HG03571 (cell line): ENCODE data around the gene JPH2.

Experiments
- ATAC-seq: cut with Tn5 transposase; IDR thresholded peaks from one replicate; pipeline ENCODE4 v1.9.1; 2021; ENCODE audit not compliant: unreplicated experiment

The JPH2 gene

DNA sequence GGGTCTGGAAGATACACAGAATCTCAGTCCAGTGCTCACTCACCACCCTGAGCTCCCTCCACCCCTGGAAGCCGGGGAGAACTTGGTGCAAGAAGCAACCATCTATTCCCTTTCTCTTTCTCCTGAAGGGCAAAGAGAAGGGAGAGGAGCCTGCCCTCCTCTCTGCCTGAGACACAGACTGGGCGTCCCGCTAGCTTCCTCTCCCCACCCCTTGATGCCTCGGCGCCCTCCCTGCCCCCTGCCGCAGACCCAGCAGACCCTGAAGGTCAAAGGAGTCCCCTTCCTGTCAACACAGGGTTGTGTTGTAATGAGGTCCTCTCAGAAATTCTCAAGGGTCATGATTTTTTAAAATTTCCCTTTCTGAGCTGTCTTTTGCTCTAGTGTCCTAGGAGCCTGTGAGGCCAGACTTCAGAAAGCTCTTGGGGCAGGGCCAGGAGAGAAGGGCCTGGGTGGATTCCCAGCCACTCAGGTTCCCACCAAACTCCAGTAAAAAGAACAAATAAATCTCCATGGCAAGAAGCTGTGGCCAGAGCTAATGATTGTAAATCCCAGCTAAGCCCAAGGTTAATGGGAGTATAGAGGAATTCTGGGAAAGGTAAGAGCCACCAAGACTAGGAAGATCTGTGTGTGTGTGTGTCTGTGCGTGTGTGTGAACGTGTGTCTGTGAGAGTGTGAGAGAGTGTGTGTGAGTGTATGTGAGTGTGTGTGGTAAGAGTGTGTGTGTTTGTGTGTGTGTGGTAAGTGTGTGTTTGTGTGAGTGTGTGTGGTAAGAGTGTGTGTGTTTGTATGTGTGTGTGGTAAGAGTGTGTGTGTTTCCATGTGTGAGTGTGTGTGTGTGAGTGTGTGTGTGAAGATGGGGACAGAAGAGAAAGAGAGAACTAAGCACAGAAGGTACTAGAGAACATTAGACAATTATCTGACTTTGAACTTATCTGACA is 1.1 kb upstream of the JPH2 start:
- ATAC-seq: no peak

DNA sequence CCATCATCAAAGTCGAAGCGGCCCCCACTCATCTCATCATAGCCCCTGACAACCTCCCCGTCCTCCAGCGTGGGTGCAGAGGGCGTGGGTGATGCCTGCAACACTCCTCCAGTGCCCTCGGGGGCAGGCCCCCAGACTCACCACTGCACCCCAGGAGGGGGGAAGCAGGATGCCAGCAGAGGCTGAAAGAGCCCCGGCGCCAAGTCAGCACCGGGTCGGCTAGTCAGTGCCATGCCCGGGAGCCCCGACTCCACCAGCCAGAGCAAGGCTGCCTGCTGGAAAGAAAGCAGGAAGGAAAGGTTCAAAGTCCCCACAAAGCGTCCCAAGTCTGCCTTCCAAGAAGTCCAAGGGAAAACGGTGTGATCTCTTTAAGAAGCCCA is 324 bp downstream of the JPH2 start:
- no peak for ATAC-seq

DNA sequence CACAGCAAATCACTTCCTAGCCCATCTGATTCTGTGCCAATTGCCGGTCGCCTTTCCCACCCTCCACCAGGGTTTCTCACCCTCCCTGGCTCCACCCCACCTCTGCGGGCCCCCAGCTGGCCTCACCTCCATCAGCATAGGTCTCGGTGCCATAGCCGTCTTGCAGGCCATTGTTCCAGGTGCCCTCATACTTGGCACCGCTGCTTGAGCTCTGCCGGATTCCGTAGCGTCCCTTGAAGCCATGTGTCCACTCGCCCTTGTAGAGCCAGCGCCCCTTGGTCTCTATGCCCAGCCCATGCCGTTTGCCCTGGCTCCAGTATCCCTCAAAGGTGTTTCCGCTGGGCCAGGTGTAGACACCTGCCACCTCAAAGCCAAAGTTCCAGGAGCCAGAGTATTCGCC is 787 bp downstream of the JPH2 start:
- no peak for ATAC-seq

GRCh38 chr20:44185574-44185973 is 1.4 kb downstream of the JPH2 start:
- ATAC-seq: no peak

DNA sequence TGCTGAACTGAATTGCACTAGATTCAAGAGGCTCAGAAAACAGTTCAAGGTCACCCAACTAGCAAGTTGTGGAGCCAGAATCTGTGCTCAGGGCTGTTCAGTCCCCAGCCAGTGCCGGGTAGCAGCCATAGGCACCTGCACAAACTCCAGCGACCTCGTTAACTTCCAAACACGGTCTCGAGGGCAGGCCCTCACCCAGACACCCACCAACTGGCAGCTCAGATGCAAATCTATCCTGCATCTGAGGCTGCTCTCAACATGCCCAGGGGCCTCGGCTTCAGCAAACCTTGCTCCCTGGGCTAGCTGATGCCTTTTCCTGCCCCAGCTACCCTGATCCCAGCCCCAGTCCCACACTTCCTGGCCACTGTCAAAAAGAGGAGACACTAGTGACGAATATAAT is 3.7 kb downstream of the JPH2 start:
- ATAC-seq: no peak

DNA sequence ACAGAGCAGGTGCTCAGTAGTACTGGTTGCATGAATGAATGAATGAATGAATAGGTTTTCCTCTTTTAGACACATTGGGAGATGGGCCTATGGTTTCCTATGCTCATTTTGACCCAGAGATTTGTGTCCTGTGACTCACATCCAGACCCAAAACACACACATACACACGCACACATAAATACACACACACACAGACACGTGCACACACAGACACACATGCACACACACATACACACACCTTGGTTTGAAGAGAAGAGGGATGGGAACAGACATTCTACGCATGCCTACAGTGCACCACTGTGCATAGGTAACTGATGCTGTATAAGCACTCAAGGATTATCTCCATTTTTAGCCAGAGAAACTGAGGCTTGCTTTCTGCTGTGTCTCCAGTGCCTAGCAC is 4.1 kb downstream of the JPH2 start:
- ATAC-seq: no peak

GRCh38 chr20:44182135-44182765 is 4.7 kb downstream of the JPH2 start:
- no peak for ATAC-seq

- no peak for ATAC-seq
These were observed 5.4 kb downstream of the JPH2 start for GRCh38 chr20:44181611-44182010.

DNA sequence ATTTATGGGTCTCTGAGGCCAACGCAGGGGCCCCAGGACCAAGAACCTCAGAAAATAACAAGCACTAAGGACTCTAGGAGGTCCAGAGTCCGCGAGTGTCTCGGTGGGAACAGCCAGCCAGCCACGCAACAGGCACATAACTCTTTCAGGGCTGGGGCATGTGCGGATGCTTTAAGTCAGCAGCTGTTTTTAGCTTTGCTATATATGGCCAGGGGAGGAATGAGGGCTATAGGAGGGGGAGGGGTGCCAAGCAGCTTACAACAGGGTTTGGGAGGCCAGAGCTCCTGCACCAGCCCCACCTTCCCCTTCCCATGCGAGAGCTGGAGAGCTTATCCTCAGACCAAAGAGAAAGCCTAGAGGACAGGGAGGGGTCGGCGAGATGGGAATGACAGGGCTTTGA is 6.2 kb downstream of the JPH2 start:
- no peak for ATAC-seq

DNA sequence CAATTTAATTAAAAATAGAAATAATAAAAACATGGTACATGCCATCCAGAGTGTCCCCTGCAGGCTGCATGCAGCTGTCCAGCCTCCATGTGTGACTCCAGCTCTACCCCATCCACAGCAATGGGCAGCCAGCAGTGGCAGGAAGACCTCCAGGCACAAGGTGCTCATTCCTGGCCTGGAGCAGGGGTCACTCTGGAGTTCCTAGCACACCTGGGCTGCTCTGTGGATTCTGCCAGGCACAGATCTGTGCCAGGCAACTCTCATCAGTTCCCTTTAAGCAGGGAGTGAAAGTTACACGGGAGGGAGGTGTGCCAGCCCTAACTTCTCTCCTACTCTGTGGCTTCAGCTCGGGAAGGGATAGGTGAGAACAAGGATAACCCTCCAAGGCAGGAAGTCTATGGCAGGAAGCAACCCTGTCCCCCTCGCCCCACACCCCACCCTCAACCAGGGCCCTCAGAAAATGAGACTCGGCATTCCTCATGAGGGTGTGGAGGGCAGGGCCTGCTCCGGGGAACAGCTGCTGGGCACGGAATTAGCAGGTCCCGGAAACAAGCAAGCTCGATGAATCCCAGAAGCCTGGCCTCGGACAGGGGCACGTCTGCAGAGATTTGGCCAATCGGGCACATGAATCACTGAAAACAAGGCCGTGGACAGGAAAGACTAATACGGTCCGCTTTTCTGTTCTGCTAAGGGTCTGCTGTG is 10.0 kb downstream of the JPH2 start:
- ATAC-seq: no peak

GRCh38 chr20:44174996-44175765 is 11.8 kb downstream of the JPH2 start:
- ATAC-seq: no peak

GRCh38 chr20:44173846-44174245 is 13.1 kb downstream of the JPH2 start:
- no peak for ATAC-seq

GRCh38 chr20:44173116-44173515 is 13.9 kb downstream of the JPH2 start:
- ATAC-seq: no peak

DNA sequence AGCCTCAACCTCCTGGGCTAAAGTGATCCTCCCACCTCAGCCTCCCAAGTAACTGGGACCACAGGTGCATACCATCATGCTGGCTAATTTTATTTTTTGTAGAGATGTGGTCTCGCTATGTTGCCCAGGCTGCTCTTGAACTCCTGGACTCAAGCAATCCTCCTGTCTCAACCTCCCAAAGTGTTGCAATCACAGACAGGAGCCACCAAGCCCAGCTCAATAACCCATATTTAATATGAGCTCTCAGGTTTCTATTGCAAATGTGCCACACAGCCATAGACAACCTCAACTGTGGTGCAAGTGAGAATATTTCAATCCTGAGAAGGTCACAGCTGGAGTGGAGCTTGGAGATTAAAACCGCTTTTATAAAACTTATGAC is 14.4 kb downstream of the JPH2 start:
- ATAC-seq: no peak

DNA sequence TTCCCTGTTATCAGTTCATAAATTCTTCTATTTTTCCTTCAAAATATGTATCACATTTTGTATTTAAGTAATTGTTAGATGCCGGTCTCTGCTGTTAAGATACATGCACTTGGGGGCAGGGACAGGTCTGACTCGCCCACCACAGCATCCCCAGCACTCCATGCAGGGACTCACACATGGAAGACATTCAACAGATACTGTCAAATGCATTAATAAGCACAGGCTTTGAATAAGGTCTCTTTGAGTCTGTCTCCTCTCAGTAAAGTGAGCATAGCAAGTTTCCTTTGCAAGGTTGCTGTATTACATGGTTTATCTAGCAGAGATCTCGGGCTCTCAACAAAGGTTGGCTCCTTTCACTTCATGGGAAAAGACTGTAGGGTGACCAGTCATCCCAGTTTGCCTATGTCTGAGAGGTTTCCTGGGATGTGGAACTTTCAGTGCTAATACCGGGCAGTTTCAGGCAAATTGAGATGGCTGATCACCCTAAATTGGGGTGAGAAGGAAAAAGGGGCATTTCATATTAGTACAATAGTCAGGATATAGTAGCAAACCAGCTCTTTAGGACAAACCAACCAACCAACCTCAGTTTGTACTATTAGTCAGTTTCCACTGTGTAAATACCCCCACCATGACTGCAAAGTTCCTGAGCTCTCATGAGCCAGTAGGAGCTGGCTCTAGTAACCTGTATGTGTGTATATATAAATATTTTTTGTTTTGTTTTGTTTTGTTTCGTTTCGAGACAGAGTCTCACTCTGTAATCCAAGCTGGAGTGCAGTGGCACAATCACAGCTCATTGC is 15.0 kb downstream of the JPH2 start:
- no peak for ATAC-seq

GRCh38 chr20:44170816-44171410 is 16.1 kb downstream of the JPH2 start:
- no peak for ATAC-seq

DNA sequence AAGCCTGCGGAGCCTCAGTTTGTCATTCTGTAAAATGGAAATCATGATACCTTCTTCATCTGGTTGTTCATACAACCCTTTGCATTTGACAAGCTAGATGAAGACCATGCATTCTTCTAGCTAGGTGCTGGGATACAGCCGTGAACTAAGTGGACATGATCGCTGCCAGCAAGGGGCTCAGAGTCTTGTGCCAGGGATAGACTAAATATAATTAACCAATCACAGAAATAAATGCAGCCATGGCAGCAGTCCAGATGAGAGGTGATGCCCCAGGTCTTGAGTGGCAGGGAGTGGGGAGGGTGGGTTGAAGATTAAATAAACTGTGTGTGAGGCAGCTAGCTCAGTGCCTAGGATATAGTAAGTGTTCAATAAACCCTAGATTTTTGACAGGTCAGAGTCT is 19.3 kb downstream of the JPH2 start:
- ATAC-seq: no peak

DNA sequence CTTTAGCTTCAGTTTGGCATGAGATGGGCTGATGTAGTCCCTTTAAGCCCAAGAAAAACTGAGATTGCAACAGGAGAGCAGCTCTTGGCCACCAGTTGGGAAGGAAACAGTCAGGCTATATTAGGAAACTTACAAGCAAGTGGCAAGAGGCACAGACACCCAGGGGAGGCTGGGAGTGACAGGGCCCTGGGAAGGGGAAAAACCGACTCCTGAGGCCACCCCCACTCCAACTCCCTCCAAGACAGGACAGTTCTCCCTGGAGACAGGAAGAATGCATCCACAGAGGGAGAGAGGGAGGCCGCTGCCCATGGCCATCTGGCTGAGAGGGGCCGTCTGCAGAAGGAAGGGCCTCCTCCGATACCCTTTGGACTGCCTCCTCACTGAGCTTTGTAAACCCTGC is 20.5 kb downstream of the JPH2 start:
- no peak for ATAC-seq

DNA sequence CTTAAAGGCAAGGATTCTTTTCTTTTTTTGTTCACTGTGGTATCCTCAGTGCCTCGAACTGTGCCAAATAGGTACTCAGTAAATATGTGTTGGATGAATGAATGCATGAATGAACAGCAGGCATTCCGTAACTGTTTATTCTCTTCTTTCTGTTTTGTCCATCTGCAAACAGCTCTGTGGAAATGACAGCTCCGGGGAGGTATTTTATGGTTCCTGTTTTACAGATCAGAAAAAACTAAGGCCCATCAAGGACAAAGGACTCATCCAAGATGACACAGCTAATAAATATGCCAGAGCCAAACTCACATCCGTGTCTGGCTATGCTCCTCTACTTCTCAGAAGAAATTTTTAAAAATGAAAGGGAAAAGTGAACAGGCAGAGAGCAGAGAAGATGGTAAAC is 21.0 kb downstream of the JPH2 start:
- no peak for ATAC-seq

DNA sequence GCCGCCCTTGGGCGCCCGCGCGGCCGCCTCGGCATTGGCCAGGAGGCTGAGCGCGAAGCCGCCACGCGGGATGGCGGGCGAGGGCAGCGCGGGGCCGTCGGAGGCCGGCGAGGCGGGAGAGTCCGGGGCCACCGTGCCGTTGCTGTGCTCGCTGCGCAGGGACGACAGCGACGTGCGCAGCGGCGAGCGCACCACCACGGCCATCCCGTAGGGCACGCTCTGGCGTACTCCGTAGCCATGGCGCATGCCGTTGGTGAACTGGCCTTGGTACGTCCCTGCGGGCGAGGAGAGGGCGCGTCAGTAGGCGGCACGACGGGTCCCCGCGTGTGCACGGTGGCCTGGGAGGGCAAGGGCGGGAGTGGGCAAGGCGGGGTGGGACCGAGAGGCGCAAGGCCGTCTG is 26.9 kb downstream of the JPH2 start:
- no peak for ATAC-seq
